T-helper 1 cell treated with Interleukin-12 subunit alpha and Interleukin-12 subunit beta and Interleukin-4 antibody, amounts not matched to agents 30 ng/mL and 1 ng/mL, for 36 hours (primary cell): ENCODE data around the gene SORCS1. TPM values are rescaled to one million over a fixed set of nuclear protein-coding genes. Genes with fewer than 3 reads are reported as not detected.

Experiments used
- intact Hi-C: fragments of 100-400 bp; cut with micrococcal nuclease; formaldehyde crosslinking; loops from one replicate; pipeline ENCODE4 v1.15.1; 2024
- total RNA-seq: library from RNA; stranded (reverse); gene quantifications from 2 replicates; pipeline ENCODE4 v1.2.3, GENCODE V29; 2022

Gene SORCS1
- total RNA-seq, 1 donor from 2014 or later, result not detected

- intact Hi-C loops, result no loop called here
Observed at GRCh38 chr10:106819490-106819889, 345.0 kb downstream of the SORCS1 start.

DNA sequence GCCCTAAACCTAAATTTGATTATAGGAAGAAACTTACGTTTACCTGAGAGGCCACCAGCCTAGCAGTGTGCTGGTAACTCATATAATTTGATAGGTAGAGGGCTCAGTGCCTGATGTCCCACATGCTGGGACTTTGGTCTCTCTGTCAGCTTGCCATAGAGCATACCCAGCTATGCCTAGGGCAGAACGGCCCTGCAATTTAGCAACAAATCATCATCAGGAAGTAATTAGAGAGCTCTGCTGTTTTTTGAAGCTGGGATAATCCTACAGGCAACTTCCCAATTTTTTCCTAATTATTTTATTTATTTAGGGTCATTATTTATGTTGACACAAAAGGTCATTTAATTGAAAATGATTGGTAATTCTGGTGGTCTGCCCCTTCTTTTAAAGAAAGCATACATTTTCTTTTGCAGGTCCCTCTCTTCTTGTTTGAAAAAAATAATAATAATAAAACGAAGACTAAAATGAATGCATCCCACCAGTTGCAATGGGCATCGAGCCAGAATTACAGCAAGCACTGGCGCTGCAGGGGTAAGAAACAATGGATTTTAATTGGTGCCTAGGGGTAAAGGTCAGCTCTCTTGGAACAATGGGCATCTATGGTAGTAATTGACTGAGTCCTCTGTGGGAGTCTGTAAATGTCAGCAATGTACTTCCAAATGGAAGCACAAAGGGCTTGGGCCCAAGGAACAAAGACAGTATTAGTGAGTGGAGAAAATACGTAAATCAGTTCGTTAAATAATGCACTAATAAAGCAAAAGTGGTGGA lies 348.0 kb downstream of the SORCS1 start:
- intact Hi-C loops, result no loop called here

DNA sequence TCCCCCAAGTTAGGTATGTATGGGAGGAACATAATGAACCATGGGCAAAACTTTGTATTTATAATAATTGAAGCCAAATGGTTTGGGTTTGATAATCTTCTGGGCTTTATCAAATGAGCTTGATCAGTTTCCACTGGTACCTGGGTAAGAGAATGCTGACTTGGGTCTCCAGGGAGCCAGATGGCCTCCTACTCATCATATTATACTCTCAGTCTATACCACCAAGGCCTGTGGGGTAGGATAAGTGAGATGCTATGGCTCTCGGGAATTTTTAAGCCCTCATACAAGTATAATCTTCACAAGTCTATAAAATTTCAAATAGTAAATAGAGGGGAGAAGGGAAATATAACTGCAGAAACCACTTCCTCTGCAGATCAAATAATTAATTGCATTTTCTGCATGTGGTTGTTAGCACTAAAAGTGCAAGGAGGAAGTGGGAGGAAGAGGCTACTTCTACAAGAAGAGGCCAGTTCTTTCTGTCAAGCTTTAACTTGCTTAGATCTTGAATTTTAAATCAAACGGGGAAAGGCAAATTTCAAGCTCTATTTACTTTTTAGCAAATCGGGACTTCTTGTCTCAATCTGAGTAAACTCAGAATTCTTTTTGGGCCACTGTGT lies 349.0 kb downstream of the SORCS1 start:
- intact Hi-C loops, result no loop called here

DNA sequence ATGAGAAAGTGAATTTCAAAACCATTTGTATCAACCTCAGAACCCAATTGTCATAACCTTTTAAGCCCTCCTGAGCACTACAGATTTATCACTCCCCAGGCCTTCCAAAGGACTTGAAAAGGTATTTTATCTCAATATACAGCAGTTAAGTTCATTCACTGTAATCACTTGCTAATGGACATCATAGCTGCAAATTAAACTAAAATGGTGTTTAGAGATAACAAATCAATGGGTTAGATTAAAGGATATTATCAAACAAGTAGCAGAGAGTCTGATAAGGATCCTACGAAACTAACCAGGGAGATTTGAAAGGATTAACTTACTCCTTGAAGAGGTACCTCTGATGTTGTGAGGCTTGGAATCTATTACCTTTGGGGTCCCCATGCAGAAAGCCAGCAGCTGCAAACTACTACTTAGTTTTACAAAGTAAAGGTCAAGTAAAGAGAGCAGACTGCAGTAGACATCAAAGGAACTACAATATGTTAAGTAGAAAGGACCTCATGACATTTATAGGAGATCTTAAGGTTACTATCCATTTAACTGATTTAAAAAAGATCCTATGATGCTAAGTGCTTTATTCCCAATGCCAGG lies 359.4 kb downstream of the SORCS1 start:
- intact Hi-C loops, result no loop called here

DNA sequence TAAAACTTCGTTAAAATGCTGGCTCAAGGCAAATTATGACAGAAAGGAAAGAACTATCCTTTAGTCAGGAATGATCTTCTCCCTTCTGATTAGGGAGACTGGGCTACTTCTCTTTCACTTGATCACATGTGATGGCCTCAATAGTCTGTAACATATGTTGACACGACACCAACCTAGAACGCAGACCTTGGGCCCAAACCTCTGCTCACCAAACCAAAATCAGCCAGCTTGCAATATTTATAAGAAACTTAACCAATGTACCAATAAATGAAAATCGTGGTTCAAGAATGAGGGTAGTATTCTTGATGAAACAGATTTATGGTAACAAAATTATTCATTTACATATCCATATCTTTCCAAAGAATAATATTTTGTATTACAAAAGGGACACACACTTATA lies 361.6 kb downstream of the SORCS1 start:
- intact Hi-C loops, result no loop called here

- intact Hi-C loops, result no loop called here
Observed at GRCh38 chr10:106799776-106800175, 364.7 kb downstream of the SORCS1 start.

DNA sequence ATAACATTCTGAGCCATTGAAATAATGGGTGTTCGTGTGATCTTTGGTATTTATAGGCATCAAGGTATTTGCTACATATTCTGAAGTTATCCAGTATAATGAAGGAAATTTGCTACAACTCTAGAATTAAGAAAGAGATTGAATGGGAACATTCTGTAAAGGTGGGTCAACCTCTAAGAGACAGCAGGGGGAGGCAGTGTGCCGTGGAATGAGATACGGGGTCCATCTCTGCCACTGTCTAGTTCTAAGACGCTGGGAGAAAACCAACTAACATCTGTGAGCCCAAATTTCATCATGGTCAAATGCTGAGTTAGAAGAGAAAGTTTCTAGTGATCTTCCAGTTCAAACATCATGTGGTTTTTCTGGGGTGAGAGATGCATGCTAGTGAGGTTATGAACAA lies 368.9 kb downstream of the SORCS1 start:
- intact Hi-C loops, result no loop called here

DNA sequence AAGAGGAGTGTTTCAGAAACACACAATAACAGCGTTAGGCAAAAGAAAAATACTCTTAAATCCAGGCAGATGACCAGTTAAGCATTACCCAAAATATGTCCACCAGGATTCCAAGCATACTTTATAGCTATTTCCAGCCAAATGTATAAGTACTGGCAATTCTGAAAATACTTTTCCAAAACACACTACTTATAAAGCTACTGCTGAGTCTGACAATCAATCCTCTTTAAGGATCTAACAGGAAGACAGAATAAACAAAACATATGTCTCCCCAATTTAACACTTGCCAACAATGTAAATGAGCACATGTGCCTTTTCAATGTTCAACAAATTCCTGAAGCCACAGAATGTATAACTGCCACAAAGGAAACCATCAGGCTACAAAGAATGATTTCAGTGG lies 370.9 kb downstream of the SORCS1 start:
- intact Hi-C loops, result no loop called here

DNA sequence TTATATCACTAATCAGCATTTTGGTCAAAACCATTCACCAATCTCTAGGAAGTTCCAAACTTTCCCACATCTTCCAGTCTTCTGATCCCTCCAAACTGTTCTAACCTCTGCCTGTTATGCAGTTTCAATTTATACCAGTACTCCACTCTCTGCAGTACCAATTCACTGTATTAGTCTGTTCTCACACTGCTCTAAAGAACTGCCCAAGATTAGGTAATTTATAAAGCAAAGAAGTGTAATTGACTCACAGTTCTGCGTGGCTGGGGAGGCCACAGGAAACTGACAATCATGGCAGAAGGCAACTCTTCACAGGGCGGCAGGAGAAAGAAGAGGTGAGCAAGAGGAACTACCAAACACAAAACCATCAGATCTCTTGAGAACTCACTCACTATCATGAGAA lies 374.9 kb downstream of the SORCS1 start:
- intact Hi-C loops, result no loop called here

DNA sequence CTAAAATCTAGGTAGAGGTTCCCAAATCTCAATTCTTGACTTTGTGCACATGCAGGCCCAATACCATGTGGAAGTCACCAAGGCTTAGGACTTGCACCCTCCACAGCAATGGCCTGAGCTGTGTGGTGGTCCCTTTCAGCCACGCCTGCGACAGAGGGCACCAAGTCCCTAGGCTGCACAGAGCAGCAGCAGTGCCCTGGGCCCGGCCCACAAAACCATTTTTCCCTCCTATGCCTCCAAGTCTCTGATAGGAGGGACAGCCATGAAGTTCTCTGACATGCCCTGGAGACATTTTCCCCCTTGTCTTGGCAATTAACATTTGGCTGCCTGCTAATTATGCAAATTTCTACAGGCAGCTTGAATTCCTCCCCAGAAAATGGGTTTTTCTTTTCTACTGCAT lies 375.5 kb downstream of the SORCS1 start:
- intact Hi-C loops, result no loop called here

GRCh38 chr10:106785528-106785927 lies 379.0 kb downstream of the SORCS1 start:
- intact Hi-C loops, result no loop called here

DNA sequence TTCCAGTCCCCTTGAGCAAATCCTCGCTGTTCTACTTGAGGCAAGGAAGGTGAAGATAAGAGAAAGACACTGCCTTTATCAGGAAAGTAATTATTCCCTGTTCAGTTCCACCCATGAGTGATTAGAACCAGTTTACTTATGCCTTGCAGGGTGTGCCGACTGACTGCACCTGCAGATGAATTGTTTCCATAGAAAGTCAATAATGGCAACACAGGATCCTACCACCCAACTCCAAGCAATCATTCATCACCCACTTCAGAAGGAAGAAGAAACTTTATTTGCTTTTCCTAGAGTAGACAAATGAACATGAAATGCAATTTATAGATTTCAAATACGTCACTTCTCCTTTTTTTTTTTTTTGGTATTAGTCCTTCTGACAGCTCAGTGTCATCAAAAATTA lies 383.9 kb downstream of the SORCS1 start:
- intact Hi-C loops, result no loop called here

- intact Hi-C loops, result no loop called here
Observed at GRCh38 chr10:106777841-106778240, 386.7 kb downstream of the SORCS1 start.

DNA sequence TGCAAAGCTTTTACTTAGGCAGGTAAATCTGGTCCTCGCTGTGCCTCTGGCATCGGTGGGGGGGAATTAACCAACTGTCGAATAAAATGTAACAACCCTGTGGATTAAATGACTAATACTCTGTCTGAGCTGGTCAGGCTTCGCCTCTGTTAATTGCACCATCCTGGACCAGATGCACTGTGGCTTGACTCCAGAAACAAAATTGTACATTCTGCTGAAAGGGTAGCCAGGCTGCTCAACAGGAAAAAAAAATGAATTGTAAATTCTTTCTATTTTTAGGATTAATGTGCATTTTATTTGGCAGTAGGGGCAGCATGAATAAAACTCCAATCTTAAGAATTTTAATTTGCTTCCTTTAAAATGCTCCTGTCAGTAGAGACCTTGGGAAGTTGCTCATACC lies 389.4 kb downstream of the SORCS1 start:
- intact Hi-C loops, result no loop called here

DNA sequence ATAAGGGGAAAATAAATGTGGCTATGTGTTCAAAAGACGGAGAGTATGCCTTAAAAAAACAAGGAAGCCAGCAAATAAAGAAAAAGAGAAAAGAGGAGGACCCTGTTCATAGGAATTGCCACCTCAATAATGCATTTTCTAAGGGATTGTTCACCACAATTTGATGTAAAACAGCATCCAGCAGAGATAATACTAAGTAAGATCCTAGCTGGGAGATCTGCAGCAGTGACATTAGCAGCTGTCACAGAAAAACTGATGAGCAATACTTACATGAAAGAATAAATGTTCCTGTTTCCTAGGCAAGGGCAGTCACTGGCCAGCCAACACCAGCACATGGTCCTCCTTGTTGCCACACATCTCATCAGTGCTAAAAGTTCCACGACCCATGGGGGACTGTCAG lies 391.5 kb downstream of the SORCS1 start:
- intact Hi-C loops, result no loop called here

GRCh38 chr10:106771154-106771553 lies 393.4 kb downstream of the SORCS1 start:
- intact Hi-C loops, result no loop called here

DNA sequence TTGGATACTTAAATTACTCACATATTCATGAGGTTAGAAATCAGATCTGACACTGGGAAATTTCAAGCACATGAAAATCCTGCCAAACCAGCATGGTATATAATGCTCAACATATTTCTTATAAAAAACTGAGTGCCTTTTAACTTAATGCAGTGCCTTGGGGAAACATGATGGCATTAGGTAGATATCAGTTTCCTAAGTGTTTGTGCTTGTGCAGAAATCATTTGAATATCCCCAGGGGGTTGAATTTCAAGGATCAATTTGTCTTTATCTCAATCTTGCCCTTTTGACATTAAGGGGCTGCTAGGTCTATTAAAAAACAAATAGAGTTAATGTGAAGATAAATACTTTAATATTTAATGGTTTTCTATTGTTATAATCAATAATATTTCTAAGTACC lies 396.3 kb downstream of the SORCS1 start:
- intact Hi-C loops, result no loop called here

- intact Hi-C loops, result no loop called here
Observed at GRCh38 chr10:106765928-106766327, 398.6 kb downstream of the SORCS1 start.

DNA sequence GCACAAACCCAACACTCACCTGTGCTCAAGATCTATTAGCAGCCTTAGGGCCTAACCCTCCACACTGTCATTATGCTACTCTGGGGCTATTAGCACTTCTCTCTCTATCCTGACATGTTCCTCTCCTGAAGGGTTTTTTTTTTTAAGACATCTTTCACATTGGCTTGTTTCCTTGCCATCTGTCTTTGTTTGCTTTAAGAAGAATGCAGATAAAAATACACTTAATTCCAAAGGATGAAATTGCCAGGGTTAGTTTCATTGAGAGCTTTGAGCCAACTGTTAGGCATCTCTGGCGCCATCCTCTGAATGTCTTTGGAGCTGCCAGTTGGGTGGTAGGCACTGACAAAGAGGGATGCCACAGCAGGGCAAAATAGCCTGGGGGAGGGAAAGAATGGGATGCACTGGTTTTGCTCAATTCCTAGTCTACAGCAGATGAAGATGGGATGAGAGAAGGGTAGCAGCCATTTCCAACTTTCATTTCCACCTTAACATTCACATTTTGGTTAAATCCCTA lies 399.2 kb downstream of the SORCS1 start:
- intact Hi-C loops, result no loop called here

GRCh38 chr10:106764360-106764759 lies 400.1 kb downstream of the SORCS1 start:
- intact Hi-C loops, result no loop called here

DNA sequence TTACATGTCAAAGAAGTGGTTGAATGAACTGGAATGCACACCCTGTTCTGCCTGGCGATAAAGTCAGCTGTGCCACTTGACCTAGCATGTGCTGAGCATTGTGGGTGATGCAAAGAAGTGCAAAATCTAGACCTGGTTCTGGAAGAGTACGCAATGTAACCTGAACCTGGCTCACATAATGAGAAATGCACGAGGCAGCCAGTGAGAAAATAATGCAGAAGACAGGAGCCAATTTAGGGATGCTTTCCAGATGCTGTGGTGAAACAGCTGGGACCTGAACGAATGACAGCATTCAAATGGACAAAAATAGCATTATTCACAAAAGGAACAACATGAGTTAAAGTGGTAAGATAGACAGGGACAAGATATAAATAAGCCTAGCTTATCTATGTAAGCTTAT lies 402.6 kb downstream of the SORCS1 start:
- intact Hi-C loops, result no loop called here

DNA sequence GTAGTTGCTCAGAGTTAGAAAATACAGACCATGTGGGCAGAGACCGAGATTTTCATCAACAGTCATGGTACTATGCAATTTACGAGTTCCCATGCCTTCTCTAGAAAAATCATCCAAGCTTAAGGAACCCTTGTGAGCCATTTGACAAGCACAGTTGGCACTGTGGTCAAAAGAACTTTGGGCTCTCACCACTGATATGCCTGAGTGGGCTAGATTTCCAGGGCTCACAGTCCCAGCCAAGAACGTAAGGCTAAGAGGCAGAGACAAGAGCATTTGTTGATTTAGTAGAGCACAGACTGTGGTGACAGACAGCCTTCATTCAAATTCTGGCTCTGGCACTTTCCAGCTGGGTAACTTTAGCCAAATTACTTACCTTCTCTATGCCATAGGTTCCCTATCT lies 407.0 kb downstream of the SORCS1 start:
- intact Hi-C loops, result no loop called here

- intact Hi-C loops, result no loop called here
Observed at GRCh38 chr10:106751091-106751490, 413.4 kb downstream of the SORCS1 start.
